Fibroblast of skin of left quadriceps (primary cell): ENCODE results near the gene RNF223.
"Not testable (repeated sequence)": the region's sequence is repeated elsewhere in the genome, so short reads cannot be mapped to it uniquely, and the experiment has no call there.

ENCODE experiments used
- DNase-seq, 2 experiments: peaks; one replicate each; pipeline ENCODE4 v3.0.0-alpha.2; 2013; ENCODE audit warnings: low read depth in 2 of 2

The RNF223 gene

GRCh38 chr1:1109743-1110142, 35.6 kb upstream of the RNF223 start:
- no peak for DNase-seq

GRCh38 chr1:1106510-1107221, 32.6 kb upstream of the RNF223 start:
- DNase-seq: no peak

- DNase-seq: not testable (repeated sequence)
Measured at GRCh38 chr1:1104152-1104551, 30.0 kb upstream of the RNF223 start.

- no peak for DNase-seq
Measured at GRCh38 chr1:1101503-1101902, 27.4 kb upstream of the RNF223 start.

GRCh38 chr1:1100296-1100695, 26.2 kb upstream of the RNF223 start:
- no peak for DNase-seq

GRCh38 chr1:1099506-1100183, 25.5 kb upstream of the RNF223 start:
- no peak for DNase-seq

GRCh38 chr1:1098681-1099421, 24.7 kb upstream of the RNF223 start:
- DNase-seq: no peak

- not testable (repeated sequence) for DNase-seq
Measured at GRCh38 chr1:1096136-1096535, 22.0 kb upstream of the RNF223 start.

GRCh38 chr1:1094981-1095380, 20.9 kb upstream of the RNF223 start:
- DNase-seq: no peak

- DNase-seq: no peak
Measured at GRCh38 chr1:1093610-1093943, 19.5 kb upstream of the RNF223 start.

GRCh38 chr1:1092894-1093609, 18.9 kb upstream of the RNF223 start:
- no peak for DNase-seq

GRCh38 chr1:1092149-1092855, 18.2 kb upstream of the RNF223 start:
- DNase-seq: no peak

GRCh38 chr1:1091344-1092148, 17.4 kb upstream of the RNF223 start:
- no peak for DNase-seq

- DNase-seq: no peak
Measured at GRCh38 chr1:1090424-1091343, 16.6 kb upstream of the RNF223 start.

GRCh38 chr1:1089731-1090423, 15.8 kb upstream of the RNF223 start:
- no peak for DNase-seq

- DNase-seq: no peak
Measured at GRCh38 chr1:1088801-1089680, 14.9 kb upstream of the RNF223 start.

GRCh38 chr1:1088029-1088800, 14.1 kb upstream of the RNF223 start:
- DNase-seq: no peak
